ENCODE results near the gene MATK. TPM values are rescaled to one million over a fixed set of nuclear protein-coding genes. Genes with fewer than 3 reads are reported as not detected.

Gene MATK
- total RNA-seq, 1 donor from 2014 or later: 0.43 TPM

GRCh38 chr19:3800996-3801395 lies 14.8 kb upstream of the MATK start:
- ATAC-seq (no peak), DNase-seq (ENCODE audit: missing footprints) (no peak)
- intact Hi-C loops (cut with DNase I): no loop called here

DNA sequence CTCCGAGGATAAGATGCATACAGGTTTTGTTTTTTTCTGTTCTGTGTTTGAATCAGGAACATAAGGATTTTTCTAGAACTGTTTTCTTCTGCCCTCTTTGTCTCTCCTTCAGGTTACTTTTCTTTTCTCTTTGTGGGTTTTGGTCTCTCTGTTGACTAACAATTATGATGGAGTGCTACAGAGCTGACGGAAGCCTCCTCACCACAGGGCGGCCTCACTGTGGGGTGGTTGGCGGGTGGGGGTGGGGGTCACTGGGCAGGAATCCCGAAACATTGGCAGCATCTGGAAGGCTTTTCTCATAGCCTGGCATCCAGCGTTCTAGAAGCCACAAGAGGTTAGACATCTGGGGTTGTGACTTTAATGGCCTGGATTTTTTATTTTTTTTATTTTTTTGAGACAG lies 12.0 kb upstream of the MATK start:
- ATAC-seq (no peak), DNase-seq (ENCODE audit: missing footprints) (no peak)
- intact Hi-C loops (cut with DNase I): no loop called here

DNA sequence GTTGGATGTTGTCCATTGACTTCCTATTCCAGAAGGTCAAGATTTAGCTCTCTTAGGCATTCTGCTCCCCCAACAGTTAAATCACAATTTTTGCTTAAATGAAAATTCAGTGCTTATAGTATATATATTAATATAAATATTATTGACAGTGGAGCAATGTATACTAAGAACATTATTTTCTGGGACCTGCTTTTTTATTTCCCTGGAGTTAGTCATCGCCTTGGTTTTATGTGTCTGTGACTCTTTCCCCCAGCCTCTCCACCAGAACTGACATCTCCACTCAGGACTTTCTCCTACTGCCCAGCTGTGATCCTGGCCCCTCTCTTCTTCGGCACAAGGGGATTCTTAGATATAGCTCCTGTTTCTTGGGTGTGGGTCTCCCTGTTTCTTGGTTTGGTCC lies 10.2 kb upstream of the MATK start:
- intact Hi-C loops (cut with DNase I): no loop called here
- ATAC-seq (no peak), DNase-seq (ENCODE audit: missing footprints) (no peak)

GRCh38 chr19:3793799-3794198 lies 7.6 kb upstream of the MATK start:
- DNase-seq (ENCODE audit: missing footprints) (no peak), ATAC-seq (no peak)
- intact Hi-C loops (cut with DNase I): no loop called here

DNA sequence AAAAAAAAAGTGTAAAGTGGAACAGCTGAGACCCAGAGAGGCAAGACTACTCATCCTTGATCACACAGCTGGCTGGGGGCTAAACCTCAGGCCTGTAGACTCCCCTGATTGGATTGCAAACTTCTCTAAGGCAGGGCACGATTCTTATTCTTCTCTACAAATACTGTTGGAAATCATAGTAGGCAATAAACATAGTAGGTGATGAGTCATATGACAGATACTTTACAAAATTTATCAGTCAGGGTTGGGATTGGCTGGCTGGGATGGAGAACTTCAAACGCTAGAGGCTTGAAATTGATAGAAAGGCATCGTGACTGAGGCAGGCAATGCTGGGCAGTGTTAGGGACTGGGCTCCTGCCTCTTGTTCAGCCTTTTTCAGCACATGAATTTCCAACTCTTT lies 5.9 kb upstream of the MATK start:
- intact Hi-C loops (cut with DNase I): no loop called here
- no peak for DNase-seq (ENCODE audit: missing footprints)
- no peak for ATAC-seq

- intact Hi-C loops (cut with DNase I): no loop called here
- DNase-seq (ENCODE audit: missing footprints) (no peak), ATAC-seq (no peak)
These were observed 4.8 kb upstream of the MATK start for GRCh38 chr19:3790941-3791340.

- ATAC-seq (no peak), DNase-seq (ENCODE audit: missing footprints) (no peak)
- intact Hi-C loops (cut with DNase I): no loop called here
These were observed 4.1 kb upstream of the MATK start for GRCh38 chr19:3790209-3790734.

GRCh38 chr19:3788996-3789778 lies 3.0 kb upstream of the MATK start:
- intact Hi-C loops (cut with DNase I): no loop called here
- no peak for ATAC-seq
- DNase-seq (ENCODE audit: missing footprints): no peak

GRCh38 chr19:3785451-3785937 lies 687 bp downstream of the MATK start:
- ATAC-seq: no peak
- intact Hi-C loops (cut with DNase I): no loop called here
- no peak for DNase-seq (ENCODE audit: missing footprints)

GRCh38 chr19:3784607-3785450 lies 1.4 kb downstream of the MATK start:
- intact Hi-C loops (cut with DNase I): no loop called here
- ATAC-seq (no peak), DNase-seq (ENCODE audit: missing footprints) (no peak)

DNA sequence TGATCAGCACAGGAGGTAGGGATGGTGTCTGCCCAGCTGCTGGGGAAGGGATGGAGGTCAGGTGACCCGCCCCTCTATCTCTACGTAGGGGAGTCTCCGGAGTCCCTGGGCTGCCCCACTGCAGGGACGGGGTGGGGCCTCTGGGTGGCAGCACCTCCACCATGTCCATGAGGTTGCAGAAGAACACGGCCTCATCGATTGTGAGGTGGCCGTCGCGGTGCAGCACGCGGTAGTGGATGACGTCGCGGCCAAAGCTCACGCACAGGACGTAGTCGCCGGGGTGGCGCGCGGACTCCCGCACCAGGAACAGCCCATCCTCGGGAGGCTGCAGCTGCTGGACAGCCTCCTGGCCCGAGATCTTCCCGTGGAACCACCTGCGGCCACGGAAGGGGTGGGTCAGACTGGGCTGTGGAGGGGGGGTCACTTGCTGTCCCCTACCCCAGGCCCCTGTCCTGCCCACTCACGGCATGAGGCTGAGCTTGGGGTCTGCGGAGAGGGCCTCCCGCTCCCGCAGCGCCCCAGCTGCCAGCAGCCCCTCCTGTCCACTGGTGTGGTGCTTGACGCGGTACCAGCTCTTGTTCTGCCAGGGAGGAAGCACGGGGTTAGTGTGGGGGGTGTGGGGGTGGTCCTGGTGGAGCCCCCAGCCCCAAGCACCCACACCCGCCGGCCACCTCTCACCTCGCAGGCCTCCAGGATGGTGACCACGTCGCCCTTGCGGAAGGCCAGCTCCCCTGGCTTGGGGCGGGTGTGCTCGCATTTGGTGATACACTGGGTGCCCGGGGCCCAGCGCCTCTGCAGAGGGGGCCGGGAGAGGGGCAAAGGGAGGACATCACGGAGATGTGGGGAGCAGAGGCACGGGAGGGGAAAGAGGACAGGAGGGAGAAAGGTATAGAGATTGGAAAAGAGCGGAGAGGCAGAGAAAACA lies 2.3 kb downstream of the MATK start:
- DNase-seq (ENCODE audit: missing footprints) (no peak), ATAC-seq (no peak)
- intact Hi-C loops (cut with DNase I): no loop called here

- ATAC-seq (no peak), DNase-seq (ENCODE audit: missing footprints) (no peak)
- intact Hi-C loops (cut with DNase I): no loop called here
These were observed 3.3 kb downstream of the MATK start for GRCh38 chr19:3782903-3783302.

DNA sequence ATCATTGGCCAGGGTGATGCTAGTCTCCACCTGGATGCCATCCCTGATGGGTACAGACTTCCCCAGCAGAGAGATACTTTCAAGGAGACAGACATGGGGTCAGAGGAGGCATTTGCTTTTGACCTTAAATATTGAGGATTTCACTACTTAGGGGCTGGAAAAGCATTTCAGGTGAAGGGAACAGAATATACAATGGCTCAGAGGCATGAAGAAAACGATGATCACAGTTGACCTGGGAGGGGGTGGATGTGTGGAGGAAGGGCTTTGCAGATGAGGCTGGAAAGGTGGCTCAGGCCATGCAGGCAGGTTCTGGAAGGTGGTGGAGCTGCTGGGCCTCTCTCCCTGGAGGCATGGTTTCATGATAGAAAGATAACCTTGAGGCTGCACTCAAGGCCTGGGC lies 3.9 kb downstream of the MATK start:
- intact Hi-C loops (cut with DNase I): no loop called here
- DNase-seq (ENCODE audit: missing footprints) (no peak), ATAC-seq (no peak)

DNA sequence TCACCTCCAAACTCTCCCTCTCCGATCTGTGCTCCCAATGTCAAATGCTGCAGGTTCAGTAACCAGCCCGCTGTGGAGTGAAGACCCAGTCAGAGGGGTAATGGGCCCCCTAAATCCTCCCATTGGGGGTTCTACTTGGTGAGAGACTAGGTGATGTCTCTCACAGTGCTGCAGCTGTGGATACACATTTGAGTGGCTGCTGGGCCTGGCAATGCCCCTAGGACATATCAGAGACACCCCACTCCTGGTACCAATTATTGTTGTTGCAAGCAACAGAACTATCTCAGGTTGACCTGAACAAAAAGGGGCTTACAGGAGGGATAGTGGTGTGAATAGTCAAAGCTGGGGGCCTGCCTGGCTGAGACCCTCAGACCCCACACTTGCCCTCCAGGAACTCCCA lies 4.6 kb downstream of the MATK start:
- DNase-seq (ENCODE audit: missing footprints) (no peak), ATAC-seq (no peak)
- intact Hi-C loops (cut with DNase I): no loop called here

DNA sequence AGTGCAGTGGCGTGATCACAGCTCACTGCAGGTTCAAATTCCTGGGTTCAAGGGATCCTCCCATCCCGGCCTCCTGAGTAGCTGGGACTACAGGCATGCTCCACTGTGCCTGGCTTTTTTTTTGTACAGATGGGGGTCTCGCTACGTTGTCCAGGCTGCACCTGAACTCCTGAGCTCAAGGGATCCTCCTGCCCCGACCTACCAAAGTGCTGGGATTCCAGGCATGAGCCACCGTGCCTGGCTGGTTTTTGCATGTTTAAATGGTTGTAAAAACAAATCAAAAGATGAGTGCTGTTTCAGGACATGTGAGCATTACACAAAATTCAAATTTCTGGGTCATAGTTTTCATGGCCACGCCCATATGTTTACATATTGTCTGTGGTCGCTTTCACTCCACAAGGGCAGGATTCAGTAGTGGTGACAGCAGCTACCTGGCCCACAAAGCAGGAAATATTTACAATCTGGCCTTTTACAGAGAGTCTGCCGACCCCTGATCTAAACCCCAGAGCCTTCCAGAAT lies 5.3 kb downstream of the MATK start:
- intact Hi-C loops (cut with DNase I): no loop called here
- ATAC-seq (no peak), DNase-seq (ENCODE audit: missing footprints) (no peak)

DNA sequence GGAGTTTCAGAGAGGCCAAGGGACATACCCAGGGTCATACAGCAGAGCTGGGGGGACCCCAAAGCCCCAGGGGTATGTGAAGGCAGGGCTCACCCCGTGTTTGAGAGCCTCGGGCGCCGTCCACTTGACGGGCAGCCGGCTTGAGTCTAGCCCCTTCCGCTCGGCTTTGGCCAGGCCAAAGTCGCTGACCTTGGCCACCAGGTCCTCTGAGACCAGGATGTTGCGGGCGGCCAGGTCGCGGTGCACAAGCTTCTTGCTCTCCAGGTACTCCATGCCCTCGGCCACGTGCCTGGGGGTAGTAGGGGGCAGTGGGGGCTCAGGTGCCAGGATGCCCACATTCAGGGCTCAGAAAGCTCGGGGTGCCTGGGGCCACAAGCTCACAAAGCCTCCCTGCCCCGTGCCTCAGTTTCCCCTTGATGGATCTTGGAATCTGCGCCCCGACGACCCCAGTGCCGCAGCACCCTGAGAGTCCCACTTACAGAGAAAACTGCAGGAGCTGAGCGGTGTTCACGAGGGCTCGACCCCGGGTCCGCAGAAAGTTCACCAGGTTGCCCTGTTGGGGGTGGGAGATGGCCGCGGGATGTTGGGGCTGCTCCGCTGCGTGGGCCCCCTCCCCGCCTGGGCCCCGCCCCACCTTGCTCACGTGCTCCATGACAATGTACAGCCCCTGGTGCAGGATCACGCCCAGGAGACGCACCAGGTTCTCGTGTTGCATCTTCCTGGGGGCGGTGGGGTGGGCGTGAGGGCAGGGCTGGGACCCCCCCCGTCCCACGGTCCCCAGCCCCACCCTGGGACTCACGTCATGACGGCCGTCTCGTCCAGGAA lies 7.1 kb downstream of the MATK start:
- ATAC-seq (no peak), DNase-seq (ENCODE audit: missing footprints) (no peak)
- intact Hi-C loops (cut with DNase I): no loop called here

DNA sequence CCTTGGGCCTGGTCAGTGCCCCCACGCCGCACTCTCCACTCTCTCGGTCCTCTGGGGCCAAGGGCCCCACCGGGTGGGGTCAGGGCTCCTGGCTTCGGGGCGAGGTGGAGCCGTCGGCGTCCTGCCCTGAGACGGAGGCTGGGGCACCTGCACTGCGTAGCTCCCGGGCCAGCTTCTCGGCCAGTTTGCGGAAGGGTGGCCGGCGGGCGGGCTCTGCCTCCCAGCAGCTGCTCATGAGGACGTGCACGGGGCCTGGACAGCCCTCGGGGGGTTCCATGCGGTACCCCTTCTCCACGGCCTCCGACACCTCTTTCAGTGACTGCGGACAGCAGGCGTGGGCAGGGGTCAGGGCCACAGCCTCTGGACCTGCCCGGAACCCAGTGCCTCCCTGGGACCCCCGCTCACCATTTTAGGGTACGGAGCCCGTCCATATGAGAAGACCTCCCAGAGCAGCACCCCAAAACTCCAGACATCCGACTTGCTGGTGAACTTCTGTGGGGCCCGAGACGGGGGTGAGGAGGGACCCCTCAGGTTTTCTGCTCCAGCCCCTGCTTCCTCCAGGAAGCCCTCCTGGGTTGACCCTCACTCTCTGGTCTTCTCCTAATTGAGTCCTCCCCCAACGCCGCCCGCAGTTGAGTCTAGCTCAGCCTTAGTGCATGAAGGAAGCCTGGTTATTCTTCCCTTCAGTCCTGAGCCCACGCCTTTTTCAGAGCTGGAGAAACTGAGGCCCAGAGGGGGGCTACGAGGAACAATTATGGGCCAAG lies 7.9 kb downstream of the MATK start:
- intact Hi-C loops (cut with DNase I): no loop called here
- ATAC-seq (no peak), DNase-seq (ENCODE audit: missing footprints) (no peak)

Measured in Right ventricle myocardium inferior (tissue), 1 donor.